Caco-2 (cell line): ENCODE data around the gene HSPA14. TPM values are rescaled to one million over a fixed set of nuclear protein-coding genes. Genes with fewer than 3 reads are reported as not detected.
"Not testable (repeated sequence)": the region's sequence is repeated elsewhere in the genome, so short reads cannot be mapped to it uniquely, and the experiment has no call there.

Source experiments
- BruUV-seq: library from RNA; stranded (reverse); fragments of 400-500 nt; replicated peaks from 2 replicates; lab custom pipeline; 2021; lab: Mats Ljungman, UMichigan
- CTCF ChIA-PET: fragments of 300-600 bp; sonication (Branson Sonifier 250); formaldehyde crosslinking; loops from one replicate; lab custom pipeline; 2022; ENCODE audit warnings: antibody characterized with exemption; lab: Charles Lee
- POLR2A ChIA-PET: fragments of 300-600 bp; sonication (Branson Sonifier 250); formaldehyde crosslinking; loops from one replicate; lab custom pipeline; 2022; ENCODE audit warnings: antibody characterized with exemption; lab: Charles Lee
- DNase-seq, 2 experiments: peaks; one replicate each; pipeline versions ENCODE4 v3.0.0 to v3.0.0-alpha.2; 2020 to 2022
- H3K27me3 ChIP-seq: replicated peaks from 2 replicates; pipeline ENCODE4 v1.6.0; 2011; ENCODE audit warnings: low read length; ENCODE audit not compliant: control insufficient read depth, insufficient read depth
- H3K36me3 ChIP-seq: 2 replicates; pipeline ENCODE4 v1.5.1; 2011; ENCODE audit warnings: low read length; ENCODE audit not compliant: control insufficient read depth, insufficient read depth
- H3K4me1 ChIP-seq: fragments of 250-450 bp; sonication (Bioruptor Pico); 2 replicates; pipeline ENCODE4 v1.5.1; 2020; ENCODE audit warnings: mild to moderate bottlenecking
- H3K4me3 ChIP-seq: 2 replicates; pipeline ENCODE4 v1.5.1; 2011; ENCODE audit warnings: low read depth, mild to moderate bottlenecking, control low read depth, low read length
- H3K9me3 ChIP-seq: fragments of 250-450 bp; sonication (Bioruptor Pico); 2 replicates; pipeline ENCODE4 v1.5.1; 2020; ENCODE audit warnings: mild to moderate bottlenecking, moderate library complexity
- H3K27ac Mint-ChIP-seq: one replicate; pipeline ENCODE4 v1.8.0; 2022; ENCODE audit warnings: mixed read lengths; ENCODE audit not compliant: unreplicated experiment
- H3K27me3 Mint-ChIP-seq: one replicate; pipeline ENCODE4 v1.8.0; 2022; ENCODE audit warnings: mixed read lengths; ENCODE audit not compliant: insufficient read depth, unreplicated experiment
- H3K36me3 Mint-ChIP-seq: one replicate; pipeline ENCODE4 v1.8.0; 2022; ENCODE audit warnings: mild to moderate bottlenecking, mixed read lengths; ENCODE audit not compliant: insufficient read depth, unreplicated experiment
- H3K4me1 Mint-ChIP-seq: one replicate; pipeline ENCODE4 v1.8.0; 2022; ENCODE audit warnings: low read depth, mixed read lengths; ENCODE audit not compliant: unreplicated experiment
- H3K4me3 Mint-ChIP-seq: one replicate; pipeline ENCODE4 v1.8.0; 2022; ENCODE audit warnings: mild to moderate bottlenecking, moderate library complexity, mixed read lengths; ENCODE audit not compliant: unreplicated experiment
- H3K9me3 Mint-ChIP-seq: one replicate; pipeline ENCODE4 v1.8.0; 2022; ENCODE audit warnings: mixed read lengths; ENCODE audit not compliant: unreplicated experiment
- CTCF ChIP-seq, 2 experiments: fragments of 200-600 bp in 1 of 2; IDR thresholded peaks; 1 replicate in 1 of 2; 2 replicates in 1 of 2; pipeline versions ENCODE4 v1.5.1 to v1.8.0; 2011 to 2022; ENCODE audit warnings: antibody characterized with exemption in 1 of 2, control low read depth in 1 of 2, inconsistent platforms in 1 of 2, low read depth in 1 of 2, low read length in 1 of 2, mild to moderate bottlenecking in 1 of 2, moderate library complexity in 1 of 2; ENCODE audit not compliant: insufficient read depth in 1 of 2, severe bottlenecking in 1 of 2, unreplicated experiment in 1 of 2
- intact Hi-C: fragments of 100-400 bp; cut with micrococcal nuclease; formaldehyde crosslinking; loops from one replicate; pipeline ENCODE4 v1.10.0; 2022; ENCODE audit not compliant: unreplicated experiment
- total RNA-seq: library from RNA; stranded (reverse); gene quantifications from 2 replicates; pipeline ENCODE4 v1.2.3, GENCODE V29; 2022

The HSPA14 gene
- total RNA-seq, 1 experiment from 2014 or later = 36.9 TPM

- BruUV-seq = no TSS peak
- peaks cover 6% of the 10 kb centered on the region for H3K4me1 Mint-ChIP-seq
- Histone ChIP-seq H3K36me3 (no peaks in the 10 kb centered on the region), H3K27me3 (no peaks in the 10 kb centered on the region), H3K4me3 (no peak overlapping the region), H3K4me1 (0 out of 2 replicates have a peak, but pooled peaks cover 7% of the 10 kb centered on the region), H3K9me3 (no peaks in the 10 kb centered on the region)
- peak overlapping the region; percentile 50 for H3K27ac Mint-ChIP-seq
- no peaks in the 10 kb centered on the region for H3K36me3 Mint-ChIP-seq
- ChIA-PET POLR2A (no interaction called here), CTCF (no interaction called here)
- H3K4me3 Mint-ChIP-seq = no peak overlapping the region
- no peaks in the 10 kb centered on the region for H3K27me3 Mint-ChIP-seq
- no peak for DNase-seq
- no peaks in the 10 kb centered on the region for H3K9me3 Mint-ChIP-seq
- intact Hi-C loops = loop anchor here (5.0 kb wide), 1 partner anchor 139 kb away; no protein-coding TSS in a partner anchor
- peak; percentile 7 to 16 for TF ChIP-seq CTCF (IDR thresholded peaks at IDR 0.05; ENCODE audit: insufficient read depth in 1 of 2, low read depth in 1 of 2, low read length in 1 of 2, severe bottlenecking in 1 of 2, unreplicated experiment in 1 of 2)
These were observed 26.8 kb upstream of the HSPA14 start for GRCh38 chr10:14810969-14811953.

DNA sequence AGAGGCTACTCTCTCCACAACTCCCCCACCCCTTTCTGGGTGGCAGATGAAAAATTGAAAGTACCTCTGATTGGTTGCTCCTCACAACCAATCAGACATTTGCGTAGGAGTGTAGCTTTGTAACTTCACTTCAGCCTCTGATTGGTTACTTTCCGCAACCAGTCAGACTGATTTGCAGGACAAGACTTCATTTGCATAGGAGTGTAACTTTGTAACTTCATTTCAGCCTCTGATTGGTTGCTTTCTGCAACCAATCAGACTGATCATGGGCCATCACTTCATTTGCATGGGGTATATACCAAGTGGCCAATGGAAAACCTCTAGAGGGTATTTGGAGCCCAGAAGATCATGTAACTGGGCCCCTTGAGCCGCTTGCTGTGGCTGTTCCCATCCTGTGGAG lies 25.8 kb upstream of the HSPA14 start:
- H3K4me1 ChIP-seq = 0 out of 2 replicates have a peak, but pooled peaks cover 7% of the 10 kb centered on the region
- no peaks in the 10 kb centered on the region for H3K27me3 ChIP-seq
- ChIA-PET CTCF (interaction anchor here (0.6 kb wide), 1 partner anchor 162 kb away, joined by 3 read pairs; no protein-coding TSS in a partner anchor), POLR2A (interaction anchor here (0.6 kb wide), 1 partner anchor 1205 kb away, joined by 4 read pairs; no protein-coding TSS in a partner anchor)
- no peaks in the 10 kb centered on the region for H3K36me3 ChIP-seq
- peaks cover 6% of the 10 kb centered on the region for H3K4me1 Mint-ChIP-seq
- intact Hi-C loops = loop anchor here (5.0 kb wide), 1 partner anchor 140 kb away; no protein-coding TSS in a partner anchor
- no peaks in the 10 kb centered on the region for H3K36me3 Mint-ChIP-seq
- BruUV-seq = no TSS peak
- DNase-seq = peak; percentile 20 to 54
- H3K27ac Mint-ChIP-seq = peak overlapping the region; percentile 30
- no peak for TF ChIP-seq CTCF (IDR thresholded peaks at IDR 0.05; ENCODE audit: insufficient read depth in 1 of 2, low read depth in 1 of 2, low read length in 1 of 2, severe bottlenecking in 1 of 2, unreplicated experiment in 1 of 2)
- H3K4me3 ChIP-seq = no peak overlapping the region
- H3K9me3 ChIP-seq = peaks cover 3% of the 10 kb centered on the region; the same call in 1 of the 2 replicates
- no peaks in the 10 kb centered on the region for H3K9me3 Mint-ChIP-seq
- H3K27me3 Mint-ChIP-seq = no peaks in the 10 kb centered on the region
- no peak overlapping the region for H3K4me3 Mint-ChIP-seq

- Histone ChIP-seq H3K4me1 (peaks cover 22% of the 10 kb centered on the region), H3K27me3 (no peaks in the 10 kb centered on the region), H3K4me3 (no peak overlapping the region), H3K9me3 (peaks cover 4% of the 10 kb centered on the region; the same call in 1 of the 2 replicates), H3K36me3 (no peaks in the 10 kb centered on the region)
- H3K27me3 Mint-ChIP-seq = no peaks in the 10 kb centered on the region
- no TSS peak for BruUV-seq
- H3K4me1 Mint-ChIP-seq = peaks cover 24% of the 10 kb centered on the region
- no peak for DNase-seq
- no peak overlapping the region for H3K27ac Mint-ChIP-seq
- H3K9me3 Mint-ChIP-seq = no peaks in the 10 kb centered on the region
- ChIA-PET CTCF (no interaction called here), POLR2A (no interaction called here)
- no peak overlapping the region for H3K4me3 Mint-ChIP-seq
- no peak for TF ChIP-seq CTCF (IDR thresholded peaks at IDR 0.05; ENCODE audit: insufficient read depth in 1 of 2, low read depth in 1 of 2, low read length in 1 of 2, severe bottlenecking in 1 of 2, unreplicated experiment in 1 of 2)
- intact Hi-C loops = no loop called here
- H3K36me3 Mint-ChIP-seq = peaks cover 2% of the 10 kb centered on the region
These were observed 22.4 kb upstream of the HSPA14 start for GRCh38 chr10:14815681-14816080.

- H3K4me3 ChIP-seq, BruUV-seq, DNase-seq, H3K27me3 Mint-ChIP-seq, H3K9me3 ChIP-seq, H3K27me3 ChIP-seq, CTCF ChIA-PET, H3K27ac Mint-ChIP-seq, intact Hi-C loops, H3K36me3 ChIP-seq, H3K4me3 Mint-ChIP-seq, H3K36me3 Mint-ChIP-seq, POLR2A ChIA-PET, H3K9me3 Mint-ChIP-seq: not testable (repeated sequence)
- H3K4me1 ChIP-seq = peaks cover 18% of the 10 kb centered on the region
- peaks cover 23% of the 10 kb centered on the region for H3K4me1 Mint-ChIP-seq
These were observed 21.4 kb upstream of the HSPA14 start for GRCh38 chr10:14816717-14817116.
